HG03108 (cell line): ENCODE measurements around the gene LAX1.

Source experiments
- ATAC-seq: cut with Tn5 transposase; IDR thresholded peaks from one replicate; pipeline ENCODE4 v1.9.1; 2021; ENCODE audit warnings: moderate library complexity; ENCODE audit not compliant: unreplicated experiment

The LAX1 gene

DNA sequence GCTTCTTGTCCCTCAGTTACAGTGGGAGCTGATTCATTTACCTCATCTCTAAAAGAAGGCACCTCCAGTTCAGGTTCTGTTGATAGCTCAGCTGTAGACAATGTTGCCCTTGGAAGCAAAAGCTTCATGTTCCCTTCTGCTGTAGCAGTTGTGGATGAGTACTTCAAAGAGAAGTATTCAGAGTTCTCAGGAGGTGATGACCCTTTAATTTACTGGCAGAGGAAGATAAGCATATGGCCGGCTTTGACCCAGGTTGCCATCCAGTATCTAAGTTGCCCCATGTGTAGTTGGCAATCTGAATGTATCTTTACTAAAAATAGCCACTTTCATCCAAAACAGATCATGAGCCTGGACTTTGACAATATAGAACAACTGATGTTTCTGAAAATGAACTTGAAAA lies 35.0 kb downstream of the LAX1 start:
- ATAC-seq = no peak

DNA sequence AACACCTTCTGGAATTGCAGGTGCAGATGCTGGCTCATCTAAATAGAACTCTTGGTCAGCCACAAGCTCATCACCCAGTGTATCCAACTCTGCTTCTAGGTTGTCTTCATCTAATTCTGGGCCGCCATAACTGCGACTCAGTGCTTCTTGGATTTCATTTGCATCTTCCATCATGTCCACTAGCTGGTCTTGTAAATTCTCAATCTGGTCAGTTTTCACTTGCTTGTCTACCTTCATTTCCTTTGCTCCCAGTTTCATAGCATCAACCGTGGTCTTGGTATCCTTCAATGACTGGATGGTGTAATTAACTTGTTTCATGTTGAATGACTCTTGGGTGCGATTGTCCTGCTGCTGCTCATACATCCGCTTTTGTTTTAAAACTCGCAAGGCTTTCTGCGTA lies 40.7 kb downstream of the LAX1 start:
- no peak for ATAC-seq

DNA sequence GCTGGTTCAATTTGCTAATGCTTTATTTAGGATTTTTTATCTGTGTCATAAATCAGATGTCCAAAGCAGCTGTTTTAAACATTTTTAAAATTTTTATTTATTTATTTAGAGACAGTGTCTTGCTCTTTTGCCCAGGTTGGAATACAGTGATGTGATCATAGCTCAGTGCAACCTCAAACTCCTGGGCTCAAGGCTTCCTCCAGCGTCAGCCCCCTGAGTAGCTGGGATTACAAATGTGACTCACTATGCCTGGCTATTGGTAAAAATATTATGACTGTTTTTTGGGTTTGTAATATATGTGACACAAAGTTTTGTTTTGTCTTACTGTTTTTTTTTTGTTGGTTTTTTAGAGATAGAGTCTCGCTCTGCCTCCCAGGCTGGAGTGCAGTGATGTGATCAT lies 42.2 kb downstream of the LAX1 start:
- no peak for ATAC-seq

DNA sequence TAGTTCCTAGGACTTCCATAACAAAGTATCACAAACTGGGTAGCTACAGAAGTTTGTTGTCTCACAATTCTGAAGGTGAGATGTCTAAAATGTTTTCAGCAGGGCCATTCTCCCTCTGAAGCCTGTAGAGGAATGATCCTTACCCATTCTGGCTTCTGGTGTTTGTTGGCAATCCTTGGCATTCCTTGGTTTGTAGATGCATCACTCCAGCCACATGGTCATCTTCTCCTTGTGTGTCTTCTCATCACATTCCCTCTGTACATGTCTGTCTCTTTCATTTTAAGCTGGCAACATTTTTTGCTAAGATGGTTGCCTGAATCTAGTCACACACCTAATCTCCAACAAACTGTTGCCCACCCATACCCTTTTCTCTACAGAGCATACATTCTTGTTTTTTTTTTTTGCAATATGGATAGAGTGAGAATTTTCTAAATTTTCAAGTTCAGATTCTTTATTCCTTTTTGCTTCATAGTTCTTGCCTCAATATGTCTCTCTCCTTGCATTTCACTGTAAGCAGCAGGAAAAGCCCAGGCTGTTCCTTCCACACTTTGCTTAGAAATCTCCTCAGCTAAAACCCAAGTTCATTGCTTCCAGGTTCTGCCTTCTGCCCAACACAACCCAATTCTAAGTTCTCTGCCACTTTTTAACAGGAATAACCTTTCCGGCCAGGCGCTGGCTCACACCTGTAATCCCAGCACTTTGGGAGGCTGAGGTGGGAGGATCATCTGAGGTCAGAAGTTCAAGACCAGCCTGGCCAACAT lies 48.8 kb downstream of the LAX1 start:
- ATAC-seq = no peak

DNA sequence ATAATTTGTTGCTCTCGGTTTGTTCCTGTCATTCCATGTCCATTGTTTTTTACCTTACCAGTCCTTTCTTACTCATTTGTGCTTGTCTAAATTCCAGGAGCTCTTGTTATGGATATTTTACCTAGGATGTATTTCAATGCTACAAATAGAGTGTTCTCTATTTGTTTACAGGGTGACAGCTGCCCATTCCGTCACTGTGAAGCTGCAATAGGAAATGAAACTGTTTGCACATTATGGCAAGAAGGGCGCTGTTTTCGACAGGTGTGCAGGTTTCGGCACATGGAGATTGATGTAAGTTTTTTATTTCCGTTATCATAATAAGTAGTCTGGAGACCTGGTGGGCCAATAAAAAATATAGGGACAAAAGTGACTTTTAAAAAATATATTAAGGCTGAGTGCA lies 53.4 kb downstream of the LAX1 start:
- ATAC-seq = no peak

DNA sequence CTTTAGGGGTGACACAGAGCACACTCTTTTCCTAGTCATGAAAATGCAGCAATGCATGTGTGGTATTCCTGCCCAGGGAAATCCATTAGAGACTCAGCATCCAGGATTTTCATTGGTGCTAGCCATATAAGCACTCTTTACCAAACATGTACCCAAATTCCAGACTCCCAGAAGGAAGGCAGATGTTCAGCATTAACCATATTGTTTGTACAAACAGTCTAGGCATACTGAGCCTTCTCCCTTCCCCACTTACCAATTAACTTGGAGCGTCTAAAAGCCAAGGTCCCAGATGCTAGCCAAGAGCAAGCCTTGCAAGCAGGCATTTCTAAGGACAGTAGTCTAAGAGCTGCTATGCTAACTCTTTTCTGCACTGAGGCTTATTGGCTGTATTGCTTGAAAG lies 58.3 kb downstream of the LAX1 start:
- ATAC-seq = no peak
